Measurements from ENCODE around the gene BCL2.

GRCh38 chr18:63319383-63320122 lies at the start of gene BCL2:
- TF ChIP-seq POLR2AphosphoS5 (IDR thresholded peaks at IDR 0.05; ENCODE audit: borderline replicate concordance, low read depth, low read length), result no peak
- TF ChIP-seq EZH2 (IDR thresholded peaks at IDR 0.05), result no peak
- TF ChIP-seq FOXP2 (optimal IDR thresholded peaks at IDR 0.05; ENCODE audit: control extremely low read depth, extremely low read length, insufficient read depth), result no peak

Data from SK-N-MC (cell line).